Suprapubic skin (tissue), 4 donors: ENCODE results near the gene ZNF324B.

ENCODE experiments used
- POLR2A ChIP-seq, 2 donors: fragments of 450-650 bp; IDR thresholded peaks; one replicate each; pipeline ENCODE4 v1.6.1; 2017; ENCODE audit warnings: antibody characterized with exemption in 2 of 2, mild to moderate bottlenecking in 2 of 2, moderate library complexity in 2 of 2
- POLR2AphosphoS5 ChIP-seq, 3 donors: sonication (generic); formaldehyde crosslinking; IDR thresholded peaks; one replicate each; pipeline ENCODE4 v1.6.1; 2017; ENCODE audit warnings: antibody characterized with exemption in 3 of 3
- TF ChIP-seq, protein P1 (sequence below), 2 donors: fragments of 200-600 bp in 1 of 2; fragments of 450-650 bp in 1 of 2; sonication (generic) in 1 of 2; IDR thresholded peaks; one replicate each; pipeline ENCODE4 v1.5.1; 2016 to 2019; ENCODE audit warnings: antibody characterized with exemption in 2 of 2, mild to moderate bottlenecking in 1 of 2, moderate library complexity in 1 of 2

- TF ChIP-seq, protein P1, sequence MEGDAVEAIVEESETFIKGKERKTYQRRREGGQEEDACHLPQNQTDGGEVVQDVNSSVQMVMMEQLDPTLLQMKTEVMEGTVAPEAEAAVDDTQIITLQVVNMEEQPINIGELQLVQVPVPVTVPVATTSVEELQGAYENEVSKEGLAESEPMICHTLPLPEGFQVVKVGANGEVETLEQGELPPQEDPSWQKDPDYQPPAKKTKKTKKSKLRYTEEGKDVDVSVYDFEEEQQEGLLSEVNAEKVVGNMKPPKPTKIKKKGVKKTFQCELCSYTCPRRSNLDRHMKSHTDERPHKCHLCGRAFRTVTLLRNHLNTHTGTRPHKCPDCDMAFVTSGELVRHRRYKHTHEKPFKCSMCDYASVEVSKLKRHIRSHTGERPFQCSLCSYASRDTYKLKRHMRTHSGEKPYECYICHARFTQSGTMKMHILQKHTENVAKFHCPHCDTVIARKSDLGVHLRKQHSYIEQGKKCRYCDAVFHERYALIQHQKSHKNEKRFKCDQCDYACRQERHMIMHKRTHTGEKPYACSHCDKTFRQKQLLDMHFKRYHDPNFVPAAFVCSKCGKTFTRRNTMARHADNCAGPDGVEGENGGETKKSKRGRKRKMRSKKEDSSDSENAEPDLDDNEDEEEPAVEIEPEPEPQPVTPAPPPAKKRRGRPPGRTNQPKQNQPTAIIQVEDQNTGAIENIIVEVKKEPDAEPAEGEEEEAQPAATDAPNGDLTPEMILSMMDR (IDR thresholded peaks at IDR 0.05), result no peak
- TF ChIP-seq POLR2AphosphoS5 (IDR thresholded peaks at IDR 0.05), result no peak
- no peak for TF ChIP-seq POLR2A (IDR thresholded peaks at IDR 0.05)
Measured at GRCh38 chr19:58500242-58500641, 48.8 kb downstream of the ZNF324B start.
